ENCODE data around the gene ANTXRL.
A peak's percentile ranks its signal among the peaks of the same experiment; 100 is the strongest.

GRCh38 chr10:46325021-46325420 is 38.2 kb downstream of the ANTXRL start:
- TF ChIP-seq CTCF (IDR thresholded peaks at IDR 0.05 in 8 of 11, conservative IDR thresholded peaks at IDR 0.05 in 3 of 11) (peak in 8 of 11 experiments; percentile 17 to 53 (median 36)), POLR2A (IDR thresholded peaks at IDR 0.05) (no peak), POLR2AphosphoS5 (IDR thresholded peaks at IDR 0.05) (no peak)

Data from spleen (tissue), 7 donors.